Retina (tissue), 1 donor: Measurements from ENCODE around the gene TRPC4AP.

Source experiments
- DNase-seq: peaks from one replicate; pipeline ENCODE4 v3.0.0-alpha.2; 2016

Gene TRPC4AP

DNA sequence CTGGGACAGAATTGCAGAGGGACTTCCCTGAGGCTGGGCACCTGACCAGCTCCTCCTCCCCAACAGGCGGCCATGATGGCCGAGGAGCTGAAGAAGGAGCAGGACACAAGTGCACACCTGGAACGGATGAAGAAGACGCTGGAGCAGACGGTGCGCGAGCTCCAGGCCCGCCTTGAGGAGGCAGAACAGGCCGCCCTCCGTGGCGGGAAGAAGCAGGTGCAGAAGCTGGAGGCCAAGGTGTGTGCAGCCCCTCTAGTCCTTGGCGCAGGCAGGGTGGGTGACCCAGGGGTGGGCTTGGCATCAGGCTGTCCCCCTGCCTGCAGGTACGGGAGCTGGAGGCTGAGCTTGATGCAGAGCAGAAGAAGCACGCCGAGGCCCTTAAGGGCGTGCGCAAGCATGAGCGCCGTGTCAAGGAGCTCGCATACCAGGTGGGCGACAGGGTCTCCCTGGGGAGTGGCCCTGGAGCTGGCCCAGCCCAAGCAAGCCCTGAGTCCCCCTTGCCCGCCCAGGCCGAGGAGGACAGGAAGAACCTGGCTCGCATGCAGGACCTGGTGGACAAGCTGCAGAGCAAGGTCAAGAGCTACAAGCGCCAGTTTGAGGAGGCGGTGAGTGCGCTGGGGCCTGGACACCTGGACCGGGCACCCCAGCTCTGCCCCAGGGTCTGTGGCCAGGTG lies 91.5 kb downstream of the TRPC4AP start:
- DNase-seq, result no peak

DNA sequence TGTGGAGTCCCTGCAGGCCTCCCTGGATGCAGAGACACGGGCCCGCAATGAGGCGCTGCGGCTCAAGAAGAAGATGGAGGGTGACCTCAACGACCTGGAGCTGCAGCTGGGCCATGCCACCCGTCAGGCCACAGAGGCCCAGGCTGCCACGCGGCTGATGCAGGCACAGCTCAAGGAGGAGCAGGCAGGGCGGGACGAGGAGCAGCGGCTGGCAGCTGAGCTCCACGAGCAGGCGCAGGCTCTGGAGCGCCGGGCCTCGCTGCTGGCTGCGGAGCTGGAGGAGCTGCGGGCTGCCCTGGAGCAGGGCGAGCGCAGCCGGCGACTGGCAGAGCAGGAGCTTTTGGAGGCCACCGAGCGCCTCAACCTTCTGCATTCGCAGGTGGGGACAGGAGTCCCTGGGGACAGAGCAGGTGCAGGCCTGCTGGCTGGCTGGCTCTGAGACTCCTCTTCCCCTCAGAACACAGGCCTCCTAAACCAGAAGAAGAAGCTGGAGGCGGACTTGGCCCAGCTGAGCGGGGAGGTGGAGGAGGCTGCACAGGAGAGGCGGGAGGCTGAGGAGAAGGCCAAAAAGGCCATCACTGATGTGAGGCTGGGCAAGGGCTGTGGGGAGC lies 92.2 kb downstream of the TRPC4AP start:
- DNase-seq, result no peak

DNA sequence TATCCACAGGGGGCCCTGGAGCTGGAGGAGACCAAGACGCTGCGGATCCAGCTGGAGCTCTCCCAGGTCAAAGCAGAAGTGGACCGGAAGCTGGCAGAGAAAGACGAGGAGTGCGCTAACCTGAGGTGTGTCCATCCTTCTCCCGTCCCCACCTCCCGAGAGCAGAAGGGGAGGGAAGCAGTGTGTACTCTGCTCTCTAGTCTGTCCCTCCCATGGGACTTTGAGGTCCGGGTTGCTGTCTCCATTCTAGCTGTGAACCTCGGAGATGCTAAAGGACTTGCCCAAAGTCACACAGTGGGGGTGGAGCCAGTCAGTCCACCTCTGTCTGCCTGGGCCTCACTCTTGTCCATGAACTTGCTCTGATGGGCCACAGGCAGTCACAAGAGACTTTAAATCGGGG lies 92.8 kb downstream of the TRPC4AP start:
- no peak for DNase-seq

GRCh38 chr20:34999021-34999451 lies 93.6 kb downstream of the TRPC4AP start:
- no peak for DNase-seq

GRCh38 chr20:34998331-34998950 lies 94.2 kb downstream of the TRPC4AP start:
- no peak for DNase-seq

- DNase-seq, result no peak
Observed at GRCh38 chr20:34997774-34998173, 94.8 kb downstream of the TRPC4AP start.

- peak; percentile 84 for DNase-seq
Observed at GRCh38 chr20:34997131-34997561, 95.5 kb downstream of the TRPC4AP start.

DNA sequence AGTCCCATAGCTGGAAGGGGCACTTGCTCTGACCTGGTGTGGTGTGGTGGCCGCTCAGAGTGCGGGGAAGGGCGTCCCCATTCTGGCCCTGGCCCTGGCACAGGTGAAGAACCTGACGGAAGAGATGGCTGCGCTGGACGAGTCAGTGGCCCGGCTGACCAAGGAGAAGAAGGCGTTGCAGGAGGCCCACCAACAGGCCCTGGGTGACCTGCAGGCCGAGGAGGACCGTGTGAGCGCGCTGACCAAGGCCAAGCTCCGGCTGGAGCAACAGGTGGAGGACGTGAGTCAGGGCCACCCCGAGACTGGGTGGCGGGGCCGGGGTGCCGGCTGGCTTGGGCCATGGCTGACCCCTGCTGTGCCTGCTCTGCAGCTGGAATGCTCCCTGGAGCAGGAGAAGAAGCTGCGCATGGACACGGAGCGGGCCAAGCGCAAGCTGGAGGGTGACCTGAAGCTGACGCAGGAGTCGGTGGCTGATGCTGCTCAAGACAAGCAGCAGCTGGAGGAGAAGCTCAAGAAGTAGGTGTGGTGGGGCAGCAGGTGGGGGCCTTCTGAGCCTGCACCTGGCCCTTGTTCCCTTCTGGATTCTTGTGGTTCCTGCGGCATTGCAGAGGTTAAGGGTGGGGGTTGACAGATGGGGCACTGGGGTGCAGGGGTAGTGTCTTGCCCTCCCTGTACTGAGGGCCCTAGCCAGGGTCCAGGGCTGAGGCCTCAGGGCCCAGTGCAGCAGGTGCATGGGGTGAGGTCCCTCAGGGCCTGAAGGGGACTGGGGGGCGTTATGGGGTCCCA lies 96.2 kb downstream of the TRPC4AP start:
- DNase-seq, result no peak

GRCh38 chr20:34995696-34996095 lies 96.9 kb downstream of the TRPC4AP start:
- DNase-seq, result no peak

GRCh38 chr20:34995192-34995591 lies 97.4 kb downstream of the TRPC4AP start:
- DNase-seq, result no peak

- DNase-seq, result no peak
Observed at GRCh38 chr20:34994509-34995131, 98.0 kb downstream of the TRPC4AP start.

DNA sequence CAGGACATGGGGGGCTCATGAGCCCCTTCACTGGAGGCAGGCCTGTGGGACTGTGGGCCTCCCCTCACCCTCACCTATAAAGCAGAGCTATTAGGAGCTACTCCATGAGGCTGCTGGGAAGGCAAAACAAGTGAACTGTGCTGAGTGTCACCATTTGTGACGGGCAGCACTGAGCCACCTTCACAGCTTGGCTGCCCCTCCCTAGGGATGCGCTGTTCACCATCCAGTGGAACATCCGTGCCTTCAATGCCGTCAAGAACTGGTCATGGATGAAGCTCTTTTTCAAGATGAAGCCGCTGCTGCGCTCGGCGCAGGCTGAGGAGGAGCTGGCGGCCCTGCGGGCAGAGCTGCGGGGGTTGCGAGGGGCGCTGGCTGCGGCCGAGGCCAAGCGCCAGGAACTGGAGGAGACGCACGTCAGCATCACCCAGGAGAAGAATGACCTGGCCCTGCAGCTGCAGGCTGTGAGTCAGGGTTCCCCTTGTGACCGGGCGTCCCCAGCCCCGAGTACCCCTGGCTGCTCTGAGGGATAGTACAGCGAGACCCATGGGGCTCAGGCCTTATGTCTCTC lies 98.6 kb downstream of the TRPC4AP start:
- DNase-seq, result no peak

DNA sequence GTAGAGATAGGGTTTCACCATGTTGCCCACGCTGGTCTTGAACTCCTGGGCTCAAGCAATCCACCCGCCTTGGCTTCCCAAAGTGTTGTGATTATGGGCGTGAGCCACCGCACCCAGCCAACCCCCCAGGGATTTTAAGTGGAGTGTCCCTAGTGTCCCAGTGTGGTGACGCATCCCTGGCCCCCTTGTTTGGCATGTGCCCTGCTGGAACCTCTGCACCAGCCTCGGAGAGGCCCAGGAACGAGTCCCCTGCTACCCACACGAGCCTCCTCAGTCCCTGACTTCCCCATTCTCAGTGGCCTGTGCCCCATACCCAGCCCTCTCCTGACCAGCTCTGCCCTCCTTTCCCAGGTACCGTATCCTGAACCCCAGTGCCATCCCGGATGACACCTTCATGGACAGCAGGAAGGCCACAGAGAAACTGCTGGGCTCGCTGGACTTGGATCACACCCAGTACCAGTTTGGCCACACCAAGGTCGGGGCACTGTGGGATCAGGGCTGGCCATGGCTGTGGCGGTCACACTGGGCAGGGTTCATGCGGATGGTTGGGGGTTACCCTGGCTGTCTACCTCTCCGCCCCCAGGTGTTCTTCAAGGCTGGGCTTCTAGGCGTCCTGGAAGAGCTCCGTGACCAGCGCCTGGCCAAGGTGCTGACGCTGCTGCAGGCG lies 99.7 kb downstream of the TRPC4AP start:
- DNase-seq, result no peak

GRCh38 chr20:34990661-34991214 lies 101.9 kb downstream of the TRPC4AP start:
- DNase-seq, result no peak

- DNase-seq, result no peak
Observed at GRCh38 chr20:34990231-34990630, 102.4 kb downstream of the TRPC4AP start.

GRCh38 chr20:34989670-34990069 lies 102.9 kb downstream of the TRPC4AP start:
- DNase-seq, result no peak

DNA sequence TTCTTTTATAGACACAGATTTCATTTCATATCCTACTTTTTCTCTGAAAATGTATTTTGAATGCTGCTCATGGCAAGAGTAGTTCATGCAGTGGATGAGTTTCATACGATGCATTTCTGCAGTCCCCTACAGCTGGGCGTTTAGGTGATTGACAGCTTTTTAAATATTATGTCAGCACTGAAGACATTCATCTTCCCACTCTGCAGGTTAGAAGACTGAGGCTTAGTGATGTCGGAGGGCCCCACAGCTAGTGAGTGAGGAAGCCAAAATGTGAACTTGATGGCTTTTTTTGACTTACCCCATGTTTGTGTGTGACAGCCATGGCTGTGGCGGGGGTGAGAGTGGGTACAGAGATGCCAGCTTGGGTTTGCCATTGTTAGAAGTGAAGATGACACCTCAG lies 103.5 kb downstream of the TRPC4AP start:
- no peak for DNase-seq

DNA sequence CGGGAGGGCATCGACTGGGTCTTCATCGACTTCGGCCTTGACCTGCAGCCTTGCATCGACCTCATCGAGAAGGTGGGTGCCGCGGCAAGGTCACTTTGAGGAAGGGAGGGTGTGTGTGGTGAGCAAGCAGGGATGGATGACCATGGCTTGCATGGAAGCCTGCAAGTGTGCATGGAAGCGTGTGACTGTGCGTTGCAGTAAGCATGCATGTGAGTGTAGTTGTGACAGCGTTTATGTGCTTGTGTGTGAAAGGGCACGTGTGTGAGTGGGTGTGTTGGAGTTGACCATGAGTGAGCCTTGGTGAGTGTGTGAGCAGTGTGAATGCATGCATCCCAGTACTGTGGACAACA lies 104.4 kb downstream of the TRPC4AP start:
- no peak for DNase-seq

- DNase-seq, result no peak
Observed at GRCh38 chr20:34987288-34988190, 105.1 kb downstream of the TRPC4AP start.
